ENCODE data around the gene DNAJC4. TPM values are rescaled to one million over a fixed set of nuclear protein-coding genes. Genes with fewer than 3 reads are reported as not detected.

DNAJC4 gene
- total and polyA plus RNA-seq, 9 of the 15 experiments (the other 6 are each of a cell fraction or from before 2014, with no cell fraction given) = 4.0 to 32.6 (median 19.9) TPM

DNA sequence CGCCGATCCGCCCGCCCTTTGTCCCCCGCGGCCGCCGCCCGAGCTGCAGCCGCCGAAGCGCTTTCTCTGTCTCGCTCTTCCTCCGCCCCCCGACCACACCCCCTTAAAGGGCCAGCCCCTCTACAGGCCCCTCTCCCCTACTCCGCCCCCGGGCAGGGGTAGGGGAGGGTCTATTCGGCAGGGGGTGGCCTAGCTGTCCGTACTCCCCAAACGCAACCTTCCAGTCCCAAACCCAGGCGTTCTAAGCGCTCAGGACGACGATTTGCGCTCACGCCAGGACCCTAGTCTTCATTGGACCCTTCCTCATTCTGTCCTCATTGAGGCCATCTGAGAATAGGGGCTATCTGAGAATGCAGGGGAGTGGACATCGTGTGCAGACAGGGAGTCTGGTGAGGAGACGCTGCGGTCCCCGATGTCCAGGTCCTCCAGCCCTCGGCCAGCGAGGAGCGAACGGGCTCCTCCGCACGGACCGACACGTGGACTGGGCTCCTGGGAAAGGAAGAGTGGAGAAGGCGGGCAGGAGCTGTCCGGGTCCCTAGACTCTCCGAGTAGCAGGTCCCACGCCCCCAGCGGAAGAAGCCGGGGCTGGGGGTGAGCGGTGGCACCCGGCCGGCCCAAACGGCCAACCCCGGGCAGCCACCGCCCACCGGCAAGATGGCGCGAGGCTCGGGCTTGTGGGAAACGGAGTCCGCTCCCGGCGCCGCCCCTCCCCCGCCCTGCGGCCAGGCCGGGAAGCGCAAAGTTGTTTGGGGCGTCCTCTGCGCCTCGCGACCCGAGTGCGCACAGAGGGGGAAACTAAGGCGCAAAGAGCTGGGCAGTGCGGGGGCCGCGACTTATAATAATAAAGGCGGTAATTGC is 16.8 kb downstream of the DNAJC4 start, which contains the start of gene PPP1R14B (continued):
- TF ChIP-seq, protein P1, sequence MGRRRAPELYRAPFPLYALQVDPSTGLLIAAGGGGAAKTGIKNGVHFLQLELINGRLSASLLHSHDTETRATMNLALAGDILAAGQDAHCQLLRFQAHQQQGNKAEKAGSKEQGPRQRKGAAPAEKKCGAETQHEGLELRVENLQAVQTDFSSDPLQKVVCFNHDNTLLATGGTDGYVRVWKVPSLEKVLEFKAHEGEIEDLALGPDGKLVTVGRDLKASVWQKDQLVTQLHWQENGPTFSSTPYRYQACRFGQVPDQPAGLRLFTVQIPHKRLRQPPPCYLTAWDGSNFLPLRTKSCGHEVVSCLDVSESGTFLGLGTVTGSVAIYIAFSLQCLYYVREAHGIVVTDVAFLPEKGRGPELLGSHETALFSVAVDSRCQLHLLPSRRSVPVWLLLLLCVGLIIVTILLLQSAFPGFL (CRISPR knock-in tag; IDR thresholded peaks at IDR 0.05) = peak; percentile 51; the same call in 1 of the 2 replicates
- TF ChIP-seq CTCF (IDR thresholded peaks at IDR 0.05 in 2 of 3, conservative IDR thresholded peaks at IDR 0.05 in 1 of 3; ENCODE audit: insufficient read depth in 2 of 3, low read depth in 1 of 3, low read length in 3 of 3) (peak; percentile 15 to 29 (median 26); a peak in 3 of 6 replicates), RBM25 (IDR thresholded peaks at IDR 0.05; ENCODE audit: low read depth, low read length, severe bottlenecking) (no peak), ARNT (IDR thresholded peaks at IDR 0.05) (peak; percentile 39 to 65; a peak in 1 of 4 replicates), ZNF830 (CRISPR knock-in tag; IDR thresholded peaks at IDR 0.05) (no peak), HSF4 (CRISPR knock-in tag; IDR thresholded peaks at IDR 0.05; ENCODE audit: borderline replicate concordance) (no peak), CLOCK (CRISPR knock-in tag; IDR thresholded peaks at IDR 0.05; ENCODE audit: borderline replicate concordance) (no peak), CHD2 (IDR thresholded peaks at IDR 0.05; ENCODE audit: low read depth, low read length) (peak; percentile 67), ZNF444 (CRISPR knock-in tag; IDR thresholded peaks at IDR 0.05) (no peak), SLC30A9 (CRISPR knock-in tag; IDR thresholded peaks at IDR 0.05) (no peak), MEIS2 (IDR thresholded peaks at IDR 0.05; ENCODE audit: partially characterized antibody) (no peak), PCBP1 (IDR thresholded peaks at IDR 0.05; ENCODE audit: low read depth, low read length, poor library complexity, severe bottlenecking) (no peak), MAZ (CRISPR knock-in tag; conservative IDR thresholded peaks at IDR 0.05 in 1 of 2, IDR thresholded peaks at IDR 0.05 in 1 of 2) (peak; percentile 91 to 92)
- TF ChIP-seq, protein P2, sequence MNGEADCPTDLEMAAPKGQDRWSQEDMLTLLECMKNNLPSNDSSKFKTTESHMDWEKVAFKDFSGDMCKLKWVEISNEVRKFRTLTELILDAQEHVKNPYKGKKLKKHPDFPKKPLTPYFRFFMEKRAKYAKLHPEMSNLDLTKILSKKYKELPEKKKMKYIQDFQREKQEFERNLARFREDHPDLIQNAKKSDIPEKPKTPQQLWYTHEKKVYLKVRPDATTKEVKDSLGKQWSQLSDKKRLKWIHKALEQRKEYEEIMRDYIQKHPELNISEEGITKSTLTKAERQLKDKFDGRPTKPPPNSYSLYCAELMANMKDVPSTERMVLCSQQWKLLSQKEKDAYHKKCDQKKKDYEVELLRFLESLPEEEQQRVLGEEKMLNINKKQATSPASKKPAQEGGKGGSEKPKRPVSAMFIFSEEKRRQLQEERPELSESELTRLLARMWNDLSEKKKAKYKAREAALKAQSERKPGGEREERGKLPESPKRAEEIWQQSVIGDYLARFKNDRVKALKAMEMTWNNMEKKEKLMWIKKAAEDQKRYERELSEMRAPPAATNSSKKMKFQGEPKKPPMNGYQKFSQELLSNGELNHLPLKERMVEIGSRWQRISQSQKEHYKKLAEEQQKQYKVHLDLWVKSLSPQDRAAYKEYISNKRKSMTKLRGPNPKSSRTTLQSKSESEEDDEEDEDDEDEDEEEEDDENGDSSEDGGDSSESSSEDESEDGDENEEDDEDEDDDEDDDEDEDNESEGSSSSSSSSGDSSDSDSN (IDR thresholded peaks at IDR 0.05; ENCODE audit: borderline replicate concordance in 1 of 2, low read depth in 2 of 2, low read length in 2 of 2) = peak; percentile 69 to 73; a peak in 2 of 4 replicates
